Adrenal gland (tissue), 12 donors: ENCODE measurements around the gene ZSCAN9. TPM values are rescaled to one million over a fixed set of nuclear protein-coding genes. Genes with fewer than 3 reads are reported as not detected.

Experiments
- DNase-seq, 7 donors: peaks; one replicate each; pipeline ENCODE4 v3.0.0-alpha.2; 2019 to 2020
- H3K27ac ChIP-seq, 5 donors: fragments of 200-600 bp; sonication (generic) in 4 of 5; 1 replicate in 3 of 5; 2 replicates in 2 of 5; pipeline versions ENCODE4 v1.5.1 to v1.8.0; 2016 to 2020; ENCODE audit warnings: mild to moderate bottlenecking in 1 of 5
- H3K27me3 ChIP-seq: fragments of 200-600 bp; 2 replicates; pipeline ENCODE4 v1.8.0; 2021
- H3K36me3 ChIP-seq, 2 donors: fragments of 200-600 bp; replicated peaks in 1 of 2; 1 replicate in 1 of 2; 2 replicates in 1 of 2; pipeline versions ENCODE4 v1.5.1 to v1.8.0; 2018 to 2022
- H3K4me1 ChIP-seq, 2 donors: fragments of 200-600 bp; replicated peaks in 1 of 2; 1 replicate in 1 of 2; 2 replicates in 1 of 2; pipeline versions ENCODE4 v1.5.1 to v1.8.0; 2018 to 2021
- H3K4me3 ChIP-seq, 4 donors: fragments of 200-600 bp; sonication (generic) in 3 of 4; one replicate each; pipeline ENCODE4 v1.5.1; 2016 to 2018
- H3K9me3 ChIP-seq, 3 donors: fragments of 200-600 bp; sonication (generic) in 1 of 3; replicated peaks in 1 of 3; 1 replicate in 2 of 3; 2 replicates in 1 of 3; pipeline versions ENCODE4 v1.5.1 to v1.8.0; 2016 to 2021
- POLR2A ChIP-seq, 2 donors: fragments of 450-650 bp; IDR thresholded peaks; one replicate each; pipeline ENCODE4 v1.6.1; 2017; ENCODE audit warnings: antibody characterized with exemption in 2 of 2, mild to moderate bottlenecking in 2 of 2, moderate library complexity in 1 of 2
- WGBS, 4 donors: extraction: QIAGEN DNeasy Blood & Tissue Kit in 2 of 4; methylation state at CpG; one replicate each; pipeline versions ENCODE4 v1.1.5 to v1.1.7; 2013 to 2017; 5-methylcytosine and 5-hydroxymethylcytosine counted together
- intact Hi-C, 2 donors: fragments of 100-400 bp; cut with DNase I; formaldehyde crosslinking; loops; one replicate each; pipeline versions ENCODE4 v1.14.1 to v1.15.0; 2022 to 2023
- polyA plus RNA-seq, 3 donors: library from polyadenylated mRNA; stranded (reverse); fragments of 200-250 nt in 2 of 3; fragments of 350-450 nt in 1 of 3; fragmentation: Illumina TruSeq in 1 of 3; extraction: RNeasy Lipid Tissue Mini Kit (QIAGEN cat#74804) in 1 of 3; gene quantifications; one replicate each; pipeline ENCODE4 v1.2.3, GENCODE V29; 2013 to 2014
- total RNA-seq, 9 donors: library from RNA; depleted of rRNA in 4 of 9; stranded (reverse); fragments of >200 nt in 4 of 9; fragments of 120-200 nt in 1 of 9; fragmentation: NEBNext Ultra II Directional in 1 of 9; extraction: Animal tissue kit (Norgen Biotek cat#: 25700) in 1 of 9; gene quantifications; one replicate each; pipeline versions ENCODE4 v1.1.0 to v1.2.4, GENCODE V29; 2013 to 2023
- TF ChIP-seq, protein P1 (sequence below), 6 experiments: fragments of 450-650 bp in 4 of 6; fragments of 200-600 bp in 2 of 6; sonication (generic) in 1 of 6; IDR thresholded peaks; 1 replicate in 5 of 6; 2 replicates in 1 of 6; pipeline versions ENCODE4 v1.5.1 to v1.8.0; 2016 to 2021; ENCODE audit warnings: antibody characterized with exemption in 6 of 6, mild to moderate bottlenecking in 2 of 6, moderate library complexity in 1 of 6
- donor health status: healthy with polysubstance abuse.
- donor health status: Bipolar disorder and iron deficiency.
- donor health status: DM: yes; HTN: yes; CAD: no.
- donor health status: DM: no; HTN: no; CAD: no.
- donor health status: DM: no; HTN: no; CAD: no.
- donor health status: DM: yes; HTN: yes; CAD: no.

Gene ZSCAN9
- total and polyA plus RNA-seq, 12 donors = 1.8 to 30.8 (median 11.7) TPM

DNA sequence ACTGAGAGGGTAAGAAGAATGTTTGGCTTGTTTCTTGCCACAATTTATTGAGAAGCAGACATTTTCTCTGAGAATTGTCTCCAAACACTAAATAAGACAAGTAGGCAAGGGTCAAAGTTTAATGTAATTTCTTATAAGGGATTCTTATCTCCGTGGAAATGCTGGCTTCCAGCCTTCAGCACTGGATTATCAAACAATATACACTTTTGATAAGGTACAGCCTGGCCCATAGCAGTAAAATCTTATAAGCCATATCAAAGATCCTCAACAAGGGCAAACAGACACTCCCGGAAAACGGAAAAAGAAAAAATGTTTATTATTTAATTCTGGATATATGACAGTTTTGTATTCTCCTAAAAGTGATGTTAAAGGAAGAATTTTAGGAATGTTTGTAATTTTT is 18.5 kb upstream of the ZSCAN9 start:
- Histone ChIP-seq H3K9me3 (no peaks in the 10 kb centered on the region), H3K27ac (no peak overlapping the region), H3K27me3 (peaks cover 63% of the 10 kb centered on the region), H3K36me3 (no peaks in the 10 kb centered on the region), H3K4me1 (no peaks in the 10 kb centered on the region), H3K4me3 (no peak overlapping the region)
- DNase-seq = no peak
- intact Hi-C loops = no loop called here
- TF ChIP-seq POLR2A (IDR thresholded peaks at IDR 0.05) = no peak
- TF ChIP-seq, protein P1, sequence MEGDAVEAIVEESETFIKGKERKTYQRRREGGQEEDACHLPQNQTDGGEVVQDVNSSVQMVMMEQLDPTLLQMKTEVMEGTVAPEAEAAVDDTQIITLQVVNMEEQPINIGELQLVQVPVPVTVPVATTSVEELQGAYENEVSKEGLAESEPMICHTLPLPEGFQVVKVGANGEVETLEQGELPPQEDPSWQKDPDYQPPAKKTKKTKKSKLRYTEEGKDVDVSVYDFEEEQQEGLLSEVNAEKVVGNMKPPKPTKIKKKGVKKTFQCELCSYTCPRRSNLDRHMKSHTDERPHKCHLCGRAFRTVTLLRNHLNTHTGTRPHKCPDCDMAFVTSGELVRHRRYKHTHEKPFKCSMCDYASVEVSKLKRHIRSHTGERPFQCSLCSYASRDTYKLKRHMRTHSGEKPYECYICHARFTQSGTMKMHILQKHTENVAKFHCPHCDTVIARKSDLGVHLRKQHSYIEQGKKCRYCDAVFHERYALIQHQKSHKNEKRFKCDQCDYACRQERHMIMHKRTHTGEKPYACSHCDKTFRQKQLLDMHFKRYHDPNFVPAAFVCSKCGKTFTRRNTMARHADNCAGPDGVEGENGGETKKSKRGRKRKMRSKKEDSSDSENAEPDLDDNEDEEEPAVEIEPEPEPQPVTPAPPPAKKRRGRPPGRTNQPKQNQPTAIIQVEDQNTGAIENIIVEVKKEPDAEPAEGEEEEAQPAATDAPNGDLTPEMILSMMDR (IDR thresholded peaks at IDR 0.05) = no peak
- WGBS, 4 donors = 40 to 52% (median 47%) methylated on average over 3 of the region's 3 CpGs

DNA sequence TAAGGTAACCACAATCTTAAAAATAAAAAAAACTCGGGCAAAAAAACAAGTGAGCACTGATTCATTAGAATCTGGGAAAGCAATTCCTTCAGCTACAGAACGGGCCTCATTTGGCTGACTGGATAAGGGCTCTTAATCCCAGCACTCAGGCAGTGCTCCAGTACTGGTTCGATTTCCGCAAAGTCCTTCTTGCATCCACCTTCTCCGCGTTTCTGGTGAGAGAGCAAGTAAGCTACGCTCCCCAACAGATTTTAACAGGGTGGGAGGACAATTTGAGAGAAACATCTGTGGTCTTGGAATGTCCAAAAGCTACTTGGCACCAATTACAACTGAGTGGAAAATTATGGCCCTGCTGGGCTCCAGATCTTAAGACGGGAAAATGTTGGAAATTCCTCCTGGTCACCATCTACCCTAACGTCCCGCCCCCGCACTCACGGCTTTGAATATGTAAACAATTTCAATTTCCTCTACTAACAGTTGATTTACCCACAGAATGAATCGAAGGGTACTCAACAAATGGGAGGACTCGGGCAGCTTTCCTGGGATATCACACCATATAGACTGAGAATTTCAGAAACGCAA is 18.1 kb upstream of the ZSCAN9 start:
- Histone ChIP-seq H3K9me3 (no peaks in the 10 kb centered on the region), H3K36me3 (no peaks in the 10 kb centered on the region), H3K27me3 (peaks cover 68% of the 10 kb centered on the region), H3K27ac (no peak overlapping the region), H3K4me1 (no peaks in the 10 kb centered on the region), H3K4me3 (peak overlapping the region in 1 of 4 donors; percentile 11)
- no peak for TF ChIP-seq POLR2A (IDR thresholded peaks at IDR 0.05)
- TF ChIP-seq, protein P1 (IDR thresholded peaks at IDR 0.05) = no peak
- 15 to 23% (median 17%) methylated on average over 15 of the region's 15 CpGs for WGBS, 4 donors
- no peak for DNase-seq
- intact Hi-C loops = no loop called here

DNA sequence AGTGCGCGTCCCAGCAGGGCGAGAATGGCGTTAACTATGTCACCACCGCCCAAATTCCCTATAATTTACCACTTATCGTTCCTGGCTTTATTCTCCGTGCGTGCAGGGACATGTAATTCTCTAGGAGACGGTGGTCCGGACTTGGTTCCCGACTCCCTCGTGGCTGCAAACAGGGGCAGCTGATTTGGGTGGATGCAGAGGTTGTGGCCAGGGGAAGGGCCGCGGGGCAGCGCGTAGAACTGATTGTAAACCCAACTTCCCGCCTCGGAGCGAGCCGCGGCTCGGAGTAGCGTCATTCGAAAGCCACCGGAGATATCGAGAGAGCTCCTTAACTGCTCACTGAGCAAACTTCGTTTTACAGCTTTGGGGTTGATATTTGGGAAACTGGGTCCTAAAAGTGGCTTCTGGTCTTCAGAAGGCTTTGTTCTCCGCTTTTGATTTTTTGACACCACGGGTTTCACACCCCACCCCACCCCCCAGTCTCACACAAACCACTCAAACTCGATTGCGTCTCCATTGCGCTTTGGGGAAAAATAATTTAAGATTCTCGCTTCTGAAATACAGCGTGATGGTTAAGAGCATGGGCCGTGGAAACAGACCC is 17.5 kb upstream of the ZSCAN9 start:
- no peak for DNase-seq
- no peaks in the 10 kb centered on the region for H3K9me3 ChIP-seq
- no peaks in the 10 kb centered on the region for H3K4me1 ChIP-seq
- TF ChIP-seq, protein P1 (IDR thresholded peaks at IDR 0.05) = no peak
- no peak for TF ChIP-seq POLR2A (IDR thresholded peaks at IDR 0.05)
- WGBS, 4 donors = 4 to 6% (median 5%) methylated on average over 33 to 35 of the region's 35 CpGs
- H3K36me3 ChIP-seq = no peaks in the 10 kb centered on the region
- H3K27me3 ChIP-seq = peaks cover 69% of the 10 kb centered on the region
- no peak overlapping the region for H3K27ac ChIP-seq
- H3K4me3 ChIP-seq = peak overlapping the region in 1 of 4 donors; percentile 11
- intact Hi-C loops = no loop called here

- no peak overlapping the region for H3K27ac ChIP-seq
- H3K36me3 ChIP-seq = no peaks in the 10 kb centered on the region
- DNase-seq = no peak
- H3K9me3 ChIP-seq = no peaks in the 10 kb centered on the region
- H3K4me3 ChIP-seq = no peak overlapping the region
- intact Hi-C loops = no loop called here
- H3K27me3 ChIP-seq = peaks cover 72% of the 10 kb centered on the region
- TF ChIP-seq, protein P1 (IDR thresholded peaks at IDR 0.05) = no peak
- TF ChIP-seq POLR2A (IDR thresholded peaks at IDR 0.05) = no peak
- H3K4me1 ChIP-seq = no peaks in the 10 kb centered on the region
- WGBS, 4 donors = 10 to 15% (median 12%) methylated on average over 23 of the region's 23 CpGs
Observed at GRCh38 chr6:28208111-28208659, 16.9 kb upstream of the ZSCAN9 start.
